HG03342 (cell line): ENCODE data around the gene POLR2L.

Experiments used
- ATAC-seq: cut with Tn5 transposase; IDR thresholded peaks from one replicate; pipeline ENCODE4 v1.9.1; 2021; ENCODE audit warnings: mild to moderate bottlenecking, moderate library complexity; ENCODE audit not compliant: unreplicated experiment

POLR2L gene

GRCh38 chr11:842370-843002 is at the start of gene POLR2L, which contains the start of gene TSPAN4:
Gene POLR2L, minus strand, starts transcription at chr11:842529. Its CDS starts 21 bp downstream, at chr11:842508.
Gene TSPAN4, plus strand, starts transcription at chr11:842852. Its CDS starts 7,453 bp downstream, at chr11:850305.
- ATAC-seq: peak; percentile 54

DNA sequence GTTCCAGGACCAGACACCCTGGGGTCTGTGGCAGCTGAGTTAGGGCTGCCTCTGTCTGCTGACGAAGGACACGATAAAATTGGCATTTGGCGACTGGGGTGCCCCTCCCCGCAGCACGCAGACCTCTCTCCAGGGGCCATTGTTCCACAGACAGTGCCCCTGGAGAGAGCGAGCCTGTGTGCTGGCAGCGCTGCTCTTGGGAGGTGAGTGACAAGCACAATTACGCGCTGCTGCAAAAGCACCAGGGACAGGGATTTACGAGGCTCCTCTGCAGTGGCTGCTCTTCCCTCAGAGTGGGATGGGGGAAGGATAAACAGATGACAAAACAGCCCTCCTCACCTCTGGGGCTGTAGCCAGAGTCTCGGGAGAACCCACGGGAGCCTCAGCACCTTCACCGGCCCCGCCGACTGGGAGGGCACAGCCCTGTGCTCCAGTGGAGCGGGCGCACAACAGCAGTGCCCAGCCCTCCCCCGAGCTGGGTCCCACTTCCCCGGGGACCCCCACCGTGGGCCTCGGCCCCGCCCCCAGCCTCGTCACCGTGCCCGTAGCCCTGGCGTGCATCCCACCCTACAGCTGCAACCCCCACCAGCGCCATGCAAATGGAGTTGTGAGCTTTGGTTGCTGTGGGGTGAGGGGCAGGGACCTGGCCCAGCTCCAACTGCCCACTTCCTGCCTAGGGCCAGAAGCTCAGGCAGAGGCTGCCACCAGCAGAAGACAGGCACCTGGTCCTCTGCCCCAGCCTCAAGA is 48.6 kb upstream of the POLR2L start:
- ATAC-seq: no peak

- ATAC-seq: no peak
Observed at GRCh38 chr11:889687-890475, 47.6 kb upstream of the POLR2L start.

- no peak for ATAC-seq
Observed at GRCh38 chr11:889257-889656, 46.9 kb upstream of the POLR2L start.

DNA sequence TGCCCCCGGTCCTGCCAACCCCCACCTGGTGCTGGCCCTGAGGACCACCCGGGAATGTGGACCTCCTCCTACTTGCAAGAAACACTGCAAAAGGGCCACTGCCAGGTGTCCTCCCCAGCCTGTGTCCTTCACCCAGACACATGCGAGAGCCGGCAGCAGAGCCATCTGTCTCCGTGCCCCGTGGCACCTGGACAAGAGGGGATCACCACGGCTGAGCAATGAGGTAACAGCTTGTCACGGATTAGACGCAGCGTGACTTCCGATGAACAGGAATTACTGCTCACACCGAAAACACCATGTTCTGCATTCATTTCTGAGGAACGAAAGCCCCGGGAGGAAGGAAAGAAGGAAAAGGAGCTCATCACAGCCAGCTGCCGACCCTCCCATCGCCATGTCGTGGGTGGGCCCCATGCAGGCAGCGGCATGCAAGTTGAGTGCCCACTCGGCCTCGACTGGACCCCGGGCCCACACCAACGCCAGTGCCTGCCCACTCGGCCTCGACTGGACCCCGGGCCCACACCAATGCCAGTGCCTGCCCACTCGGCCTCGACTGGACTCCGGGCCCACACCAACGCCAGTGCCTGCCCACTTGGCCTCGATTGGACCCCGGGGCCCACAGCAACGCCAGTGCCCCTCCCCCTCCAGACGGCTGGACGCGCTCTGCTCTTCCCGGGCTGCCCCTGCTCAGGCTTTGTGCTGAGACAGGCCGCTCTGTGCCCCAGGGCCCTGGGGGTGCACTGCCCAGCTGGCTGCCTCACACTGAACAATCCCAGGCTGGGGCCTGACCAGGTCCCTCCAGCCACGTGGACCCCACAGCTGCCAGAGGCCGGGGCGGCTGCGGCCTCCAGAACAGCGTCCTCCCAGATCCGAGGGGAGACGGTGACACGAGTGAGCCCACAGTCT is 46.2 kb upstream of the POLR2L start:
- no peak for ATAC-seq

GRCh38 chr11:887589-887988 is 45.3 kb upstream of the POLR2L start:
- ATAC-seq: no peak

DNA sequence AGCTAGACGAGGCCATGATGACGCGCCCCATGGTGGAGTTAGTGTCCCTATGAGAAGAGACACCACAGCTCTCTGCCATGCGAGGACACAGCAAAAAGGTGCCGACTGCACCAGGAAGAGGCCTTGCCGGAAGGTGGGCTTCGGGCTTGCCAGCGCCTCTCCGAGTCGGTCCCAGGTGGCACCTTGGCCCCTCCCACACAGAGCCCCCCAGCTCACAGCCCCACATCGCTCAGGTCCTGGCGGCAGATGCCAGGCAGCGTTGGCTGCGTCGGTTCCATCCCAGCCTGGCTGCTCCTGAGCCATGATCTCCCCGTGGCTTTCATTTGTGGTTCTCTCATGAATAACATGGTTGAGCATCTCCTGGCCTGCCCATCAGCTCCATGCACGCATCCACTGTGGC is 44.2 kb upstream of the POLR2L start:
- ATAC-seq: no peak

GRCh38 chr11:884578-885070 is 42.3 kb upstream of the POLR2L start:
- ATAC-seq: no peak

- no peak for ATAC-seq
Observed at GRCh38 chr11:883527-883926, 41.2 kb upstream of the POLR2L start.

DNA sequence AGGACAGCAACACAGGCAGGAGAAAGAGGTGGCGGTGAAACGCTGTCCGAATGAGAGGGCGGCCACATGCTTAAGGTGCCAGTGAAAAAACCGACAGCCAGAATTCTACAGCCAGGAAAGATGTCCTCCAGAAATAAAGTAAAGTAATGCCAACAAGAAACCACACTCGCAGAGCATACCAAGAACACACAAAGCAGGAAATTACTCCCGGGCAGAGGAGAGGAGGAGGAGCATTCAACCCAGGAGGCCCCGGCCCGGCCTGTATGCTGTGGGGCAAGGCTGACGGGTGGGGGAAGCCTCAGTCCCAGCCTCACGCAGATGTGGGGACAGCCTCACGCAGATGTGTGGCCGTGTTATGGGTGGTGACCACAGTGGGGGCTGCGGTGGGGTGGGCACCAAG is 40.3 kb upstream of the POLR2L start:
- no peak for ATAC-seq

GRCh38 chr11:880447-880846 is 38.1 kb upstream of the POLR2L start:
- no peak for ATAC-seq

DNA sequence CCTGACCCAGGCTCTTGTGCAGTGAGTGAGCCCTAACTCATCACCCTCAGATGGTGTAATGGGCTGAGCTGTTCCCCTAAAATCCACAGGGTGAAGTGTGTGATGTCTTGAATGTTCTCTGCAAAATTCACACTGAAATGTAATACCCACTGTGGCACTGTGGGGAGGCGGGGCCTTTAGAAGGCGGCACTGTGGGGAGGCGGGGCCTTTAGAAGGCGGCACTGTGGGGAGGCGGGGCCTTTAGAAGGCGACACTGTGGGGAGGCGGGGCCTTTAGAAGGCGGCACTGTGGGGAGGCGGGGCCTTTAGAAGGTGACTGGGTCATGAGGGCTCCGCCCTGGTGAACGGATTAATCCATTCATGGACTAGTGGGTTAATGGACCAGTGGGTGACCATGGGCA is 35.2 kb upstream of the POLR2L start:
- ATAC-seq: no peak

GRCh38 chr11:876545-876944 is 34.2 kb upstream of the POLR2L start:
- ATAC-seq: no peak

GRCh38 chr11:875769-876301 is 33.5 kb upstream of the POLR2L start:
- ATAC-seq: no peak

DNA sequence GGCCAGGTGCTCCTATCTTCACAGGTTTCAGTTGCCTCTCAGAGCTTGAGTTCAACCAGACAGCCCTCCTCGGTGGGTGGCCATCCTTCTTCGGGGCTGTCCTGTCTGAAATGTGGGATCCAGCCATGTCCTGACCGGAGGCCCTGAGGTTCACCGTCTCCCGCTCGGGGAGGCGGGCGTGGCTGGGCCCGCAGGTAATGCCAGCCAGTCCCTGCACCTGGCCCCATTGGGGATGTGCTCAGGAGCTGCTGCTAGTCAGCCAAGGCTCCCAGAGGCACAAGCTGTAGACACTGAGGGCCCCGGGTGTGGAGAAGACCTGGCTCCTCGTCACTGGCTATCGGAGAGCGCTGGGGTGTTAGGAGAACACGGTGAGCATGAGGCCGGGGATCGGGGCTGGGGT is 32.9 kb upstream of the POLR2L start:
- ATAC-seq: no peak

DNA sequence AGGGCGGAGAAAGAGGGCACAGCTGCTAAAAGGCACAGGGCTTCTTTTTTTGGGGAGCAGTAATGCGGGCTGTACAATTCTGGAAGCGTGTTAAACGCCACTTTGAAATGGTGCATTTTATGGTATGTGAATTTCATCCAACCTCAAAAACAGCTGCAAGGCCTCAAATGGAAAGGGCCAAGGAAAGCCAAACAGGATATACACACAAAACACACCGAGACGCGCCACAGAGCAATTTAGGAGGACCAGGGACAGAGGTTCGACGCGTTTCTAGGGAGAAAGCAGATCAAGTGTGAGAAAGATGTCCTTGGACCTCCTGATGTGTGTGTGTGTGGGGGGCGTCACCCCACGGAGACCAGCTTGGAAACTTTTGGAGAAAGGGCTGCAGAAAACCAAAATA is 31.4 kb upstream of the POLR2L start:
- no peak for ATAC-seq

DNA sequence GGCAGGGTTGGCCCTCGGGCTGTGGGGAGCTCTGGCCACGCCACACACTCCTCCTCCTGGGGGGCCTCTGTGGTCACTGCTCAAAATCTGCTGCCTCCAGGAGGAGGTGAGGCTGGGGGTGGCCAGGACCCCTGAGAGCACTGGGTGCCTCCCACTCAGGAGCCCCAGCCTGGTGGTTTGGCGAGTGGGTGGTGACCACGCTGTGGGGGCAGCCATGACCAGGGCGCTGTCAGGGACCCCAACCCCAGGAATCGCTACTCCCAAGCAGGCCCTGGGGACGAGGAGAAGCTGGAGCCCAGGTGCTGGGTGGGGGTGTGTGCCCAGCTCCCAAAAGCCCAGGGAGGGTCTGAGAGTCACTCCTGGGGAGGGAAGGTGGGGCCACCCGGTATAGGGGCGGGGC is 30.5 kb upstream of the POLR2L start:
- ATAC-seq: no peak

DNA sequence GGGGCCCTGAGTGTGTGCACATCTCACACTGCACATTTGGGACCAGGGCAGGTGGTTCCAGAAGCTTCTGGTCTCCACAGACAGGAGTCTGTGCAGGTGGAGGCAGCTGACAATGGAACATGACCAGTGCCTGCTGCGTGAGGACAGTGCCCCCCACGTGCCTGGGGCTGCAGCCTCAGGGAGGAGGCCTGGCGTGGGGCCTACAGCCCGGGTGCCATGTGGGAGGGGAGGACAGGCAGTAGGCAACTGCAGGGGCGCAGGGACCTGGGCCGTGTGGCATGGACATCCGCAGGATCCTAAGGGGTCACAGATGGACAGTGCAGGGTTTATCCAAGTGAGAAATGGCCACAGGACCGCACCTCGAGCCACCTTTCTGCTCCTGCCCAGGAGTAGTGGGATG is 29.1 kb upstream of the POLR2L start:
- ATAC-seq: no peak

DNA sequence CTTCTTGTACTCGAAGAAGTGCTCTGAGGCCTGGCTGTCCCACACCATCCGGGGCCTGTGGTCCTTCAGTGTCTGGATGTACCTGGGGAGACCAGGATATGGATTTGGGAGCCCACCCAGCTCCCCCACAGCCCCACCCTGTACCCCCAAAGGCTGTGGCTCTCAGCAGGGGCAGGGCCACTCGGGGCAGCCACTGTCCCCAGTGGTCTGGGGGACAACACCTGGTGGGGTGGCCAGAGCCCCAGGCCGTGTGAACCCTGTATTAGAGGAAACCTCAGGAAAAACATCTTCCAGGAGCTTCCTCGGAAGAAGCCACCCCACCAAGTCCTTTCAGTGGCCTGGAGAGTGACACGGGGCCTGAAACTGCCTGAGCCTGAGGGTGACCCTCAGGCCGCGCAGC is 28.1 kb upstream of the POLR2L start:
- ATAC-seq: no peak

GRCh38 chr11:870127-870413 is 27.7 kb upstream of the POLR2L start:
- ATAC-seq: no peak
